Dermis blood vessel endothelial cell (primary cell): Measurements from ENCODE around the gene CCN6. TPM values are rescaled to one million over a fixed set of nuclear protein-coding genes. Genes with fewer than 3 reads are reported as not detected.

ENCODE experiments used
- DNase-seq: peaks from one replicate; pipeline ENCODE4 v3.0.0; 2010
- total RNA-seq: library from RNA; depleted of rRNA; stranded (reverse); fragments of >200 nt; gene quantifications from 2 replicates; pipeline ENCODE4 v1.2.3, GENCODE V29; 2014

Gene CCN6
- total RNA-seq: not detected in 2 replicates

DNA sequence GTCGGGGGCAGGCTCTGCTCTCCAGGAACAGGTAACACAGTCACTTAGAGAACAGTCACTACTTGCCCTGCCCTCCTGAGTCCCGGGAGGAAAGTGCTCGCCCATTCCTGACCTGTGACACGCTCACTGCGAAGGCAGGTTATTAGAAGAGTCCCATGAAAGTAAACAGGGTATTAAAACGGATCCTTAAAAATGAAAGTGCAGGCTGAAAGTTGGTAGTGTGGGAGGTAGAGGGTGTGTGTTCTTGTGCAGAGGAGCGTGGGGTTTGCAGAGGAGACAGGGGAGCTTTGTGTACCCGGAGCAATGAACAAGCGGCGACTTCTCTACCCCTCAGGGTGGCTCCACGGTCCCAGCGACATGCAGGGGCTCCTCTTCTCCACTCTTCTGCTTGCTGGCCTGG, at the start of gene CCN6:
Gene CCN6 (plus strand): TSS at position 104 of the 400 bp plus-strand sequence. CDS start 254 bp downstream, at position 358.
- no peak for DNase-seq

- DNase-seq: no peak
Measured at GRCh38 chr6:112004201-112005012, 49.5 kb upstream of the CCN6 start.

- no peak for DNase-seq
Measured at GRCh38 chr6:112005013-112005371, 48.9 kb upstream of the CCN6 start.

DNA sequence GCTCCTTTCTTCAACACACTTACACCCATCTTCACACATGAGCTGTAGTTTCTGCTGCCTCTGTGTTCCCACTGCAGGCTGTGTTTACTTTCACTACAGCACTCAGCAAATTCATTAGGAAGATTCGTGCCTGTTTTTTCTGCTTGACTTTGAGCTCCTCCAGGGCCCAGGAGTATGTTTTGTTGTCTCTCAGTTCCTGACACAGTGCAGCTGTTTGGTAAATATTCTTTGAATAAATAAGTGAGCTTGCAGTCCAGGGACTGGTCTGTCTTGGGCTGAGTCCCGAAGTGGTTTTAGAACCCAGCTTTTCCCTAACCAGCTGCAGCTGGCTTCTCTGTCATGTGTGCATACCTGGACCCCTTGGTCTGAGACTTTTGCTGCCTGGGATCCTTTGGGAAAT, 46.6 kb upstream of the CCN6 start:
- DNase-seq: no peak

DNA sequence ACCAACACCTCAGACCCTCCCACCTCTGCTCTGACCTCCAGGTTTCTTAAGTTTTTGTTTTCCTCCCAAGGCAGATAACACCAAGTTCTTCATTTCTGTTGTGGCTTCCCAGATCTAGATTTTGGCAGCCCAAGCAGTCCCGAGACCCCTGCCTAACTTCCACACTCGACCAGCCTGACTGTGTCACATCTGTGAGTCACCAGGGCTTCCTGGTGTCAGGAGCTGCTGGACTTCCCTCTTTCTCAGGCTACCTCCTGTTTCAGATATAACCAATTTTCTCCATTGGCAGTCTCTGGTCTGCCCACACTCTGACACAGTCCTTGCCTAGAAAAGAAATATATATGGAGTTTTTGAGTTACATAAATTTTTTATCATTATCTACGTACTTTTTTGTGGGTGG, 46.1 kb upstream of the CCN6 start:
- DNase-seq: peak; percentile 71

- no peak for DNase-seq
Measured at GRCh38 chr6:112008482-112008881, 45.4 kb upstream of the CCN6 start.

DNA sequence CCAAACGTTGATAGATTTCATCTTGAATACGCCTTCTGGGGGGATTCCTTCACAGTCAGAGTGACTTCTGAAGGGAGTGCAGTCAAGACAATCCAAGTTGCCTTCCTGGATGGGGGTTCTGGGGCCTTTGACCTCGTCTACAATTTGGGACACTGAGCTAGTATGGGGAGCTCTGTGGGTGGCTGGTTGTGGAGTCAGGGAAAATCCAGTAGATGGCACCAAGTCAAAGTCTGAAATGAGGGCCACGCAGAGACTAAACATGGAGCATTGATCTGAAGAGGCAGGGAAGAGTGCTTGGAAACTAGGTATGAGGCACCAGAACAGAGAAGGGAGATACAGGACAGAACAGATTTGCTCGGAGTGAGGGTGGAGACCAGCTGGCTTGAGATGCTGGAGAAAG, 43.6 kb upstream of the CCN6 start:
- peak; percentile 55 for DNase-seq

DNA sequence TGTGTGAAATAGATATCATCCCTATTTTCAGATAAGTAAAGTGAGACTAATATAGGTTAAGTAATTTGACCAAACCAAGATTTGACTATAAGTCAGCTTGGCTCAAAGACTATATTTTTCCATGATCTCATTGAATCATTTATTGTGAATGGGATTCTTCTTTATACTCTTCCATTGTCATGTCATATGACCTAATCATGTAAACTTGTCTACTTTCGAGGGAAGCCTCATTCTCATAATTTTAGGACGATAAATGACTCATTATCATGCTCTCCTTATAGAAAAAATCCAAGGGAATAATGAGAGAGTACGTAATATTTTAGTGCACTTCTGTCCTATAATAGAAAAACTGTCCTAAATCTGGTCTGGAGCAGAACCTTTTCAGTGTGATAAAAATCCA, 40.9 kb upstream of the CCN6 start:
- no peak for DNase-seq

DNA sequence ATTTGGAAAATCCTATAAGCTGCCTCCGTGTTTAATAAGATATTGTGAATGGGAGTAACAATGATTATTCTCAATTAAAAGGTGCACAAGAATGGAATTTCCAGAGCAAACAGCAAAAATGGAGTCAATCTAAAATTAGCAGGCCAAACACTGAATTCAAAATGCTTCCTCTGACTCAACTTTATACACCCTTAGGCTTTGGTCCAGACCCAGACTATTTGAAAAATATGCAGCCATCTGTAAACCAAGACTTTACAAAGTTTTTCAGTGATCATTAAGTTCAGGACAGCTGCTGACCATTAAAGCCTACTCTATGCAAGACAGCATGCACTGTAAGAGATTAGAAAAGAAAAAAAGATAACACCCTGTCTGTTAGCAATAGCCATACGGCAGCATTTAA, 39.4 kb upstream of the CCN6 start:
- peak; percentile 53 for DNase-seq

- DNase-seq: no peak
Measured at GRCh38 chr6:112015725-112016124, 38.2 kb upstream of the CCN6 start.

DNA sequence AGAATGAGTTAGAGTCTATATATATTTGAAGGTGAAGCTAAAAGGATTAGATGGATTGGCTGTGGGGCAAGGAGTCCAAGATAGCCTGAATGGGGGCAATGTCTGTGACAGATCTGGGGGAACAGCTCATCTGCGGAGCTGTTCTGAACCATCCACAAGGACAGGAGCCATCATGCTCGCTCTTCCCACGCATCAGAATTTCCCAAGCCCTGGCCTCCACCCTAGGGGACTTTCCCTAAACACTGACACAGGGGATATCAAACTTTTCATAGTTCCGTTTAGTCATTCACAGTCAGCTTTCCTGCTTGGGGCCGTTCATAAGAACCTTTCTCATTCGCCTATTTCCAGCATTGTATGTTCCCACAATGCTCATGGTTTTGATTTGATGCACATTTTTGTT, 37.6 kb upstream of the CCN6 start:
- DNase-seq: peak; percentile 81

- DNase-seq: no peak
Measured at GRCh38 chr6:112017169-112017568, 36.7 kb upstream of the CCN6 start.

GRCh38 chr6:112017760-112018537, 36.0 kb upstream of the CCN6 start:
- DNase-seq: no peak

- peak; percentile 86 for DNase-seq
Measured at GRCh38 chr6:112018619-112019416, 35.1 kb upstream of the CCN6 start.

DNA sequence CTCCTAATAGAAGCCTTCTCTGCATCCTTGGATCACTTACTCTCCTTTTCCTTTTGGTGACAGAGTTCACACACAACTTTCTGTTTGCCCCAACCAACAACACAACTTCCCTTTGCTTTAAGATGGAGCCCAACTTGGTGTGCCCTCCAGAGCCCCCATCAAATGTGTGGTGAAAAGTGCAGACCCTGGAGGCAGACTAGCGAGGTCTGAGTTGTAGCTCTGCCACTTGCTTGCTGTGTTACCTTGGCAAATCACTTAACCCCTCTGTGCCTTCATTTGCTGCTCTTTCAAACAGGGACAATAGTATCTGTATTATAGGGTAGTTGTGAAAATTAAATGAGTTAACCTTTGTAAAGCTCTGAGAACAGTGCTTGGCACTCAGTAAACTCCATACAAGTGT, 34.3 kb upstream of the CCN6 start:
- DNase-seq: no peak

- no peak for DNase-seq
Measured at GRCh38 chr6:112021691-112022310, 32.1 kb upstream of the CCN6 start.

- DNase-seq: no peak
Measured at GRCh38 chr6:112022749-112023148, 31.2 kb upstream of the CCN6 start.

GRCh38 chr6:112024464-112024863, 29.4 kb upstream of the CCN6 start:
- no peak for DNase-seq

- no peak for DNase-seq
Measured at GRCh38 chr6:112026933-112027332, 27.0 kb upstream of the CCN6 start.

GRCh38 chr6:112027942-112028674, 25.8 kb upstream of the CCN6 start:
- DNase-seq: no peak

- DNase-seq: peak; percentile 91
Measured at GRCh38 chr6:112029045-112029822, 24.7 kb upstream of the CCN6 start.
